Ovary (tissue), 9 donors: Measurements from ENCODE around the gene ISYNA1. TPM values are rescaled to one million over a fixed set of nuclear protein-coding genes. Genes with fewer than 3 reads are reported as not detected.
A peak's percentile ranks its signal among the peaks of the same experiment; 100 is the strongest.

Experiments
- DNase-seq, 5 donors: peaks; one replicate each; pipeline ENCODE4 v3.0.0-alpha.2; 2019 to 2020
- H3K27ac ChIP-seq, 2 donors: fragments of 200-600 bp; one replicate each; pipeline versions ENCODE4 v1.5.1 to v1.8.0; 2019 to 2022
- H3K27me3 ChIP-seq: fragments of 200-600 bp; one replicate; pipeline ENCODE4 v1.8.0; 2022
- H3K36me3 ChIP-seq: fragments of 200-600 bp; sonication (generic); one replicate; pipeline ENCODE4 v1.5.1; 2019
- H3K4me1 ChIP-seq: one replicate; pipeline ENCODE4 v1.8.1; 2013; ENCODE audit warnings: mild to moderate bottlenecking, moderate library complexity; ENCODE audit not compliant: insufficient read depth
- H3K4me3 ChIP-seq: fragments of 200-600 bp; sonication (generic); one replicate; pipeline ENCODE4 v1.5.1; 2017
- H3K9me3 ChIP-seq, 2 donors: fragments of 200-600 bp in 1 of 2; sonication (generic) in 1 of 2; one replicate each; pipeline versions ENCODE4 v1.5.1 to v1.8.1; 2013 to 2019; ENCODE audit warnings: mild to moderate bottlenecking in 1 of 2, moderate library complexity in 1 of 2
- CTCF ChIP-seq, 3 donors: fragments of 450-650 bp in 2 of 3; fragments of 200-600 bp in 1 of 3; IDR thresholded peaks; one replicate each; pipeline versions ENCODE4 v1.5.1 to v1.8.0; 2016 to 2022; ENCODE audit warnings: antibody characterized with exemption in 3 of 3, mild to moderate bottlenecking in 1 of 3
- EP300 ChIP-seq: sonication (generic); formaldehyde crosslinking; IDR thresholded peaks from one replicate; pipeline ENCODE4 v1.6.1; 2017; ENCODE audit warnings: antibody characterized with exemption
- POLR2A ChIP-seq: fragments of 450-650 bp; IDR thresholded peaks from one replicate; pipeline ENCODE4 v1.6.1; 2017; ENCODE audit warnings: antibody characterized with exemption, mild to moderate bottlenecking, moderate library complexity
- WGBS, 3 donors: extraction: QIAGEN DNeasy Blood & Tissue Kit in 1 of 3; methylation state at CpG; one replicate each; pipeline versions ENCODE4 v1.1.5 to v1.1.7; 2013 to 2017; 5-methylcytosine and 5-hydroxymethylcytosine counted together
- intact Hi-C, 4 donors: fragments of 100-400 bp; cut with DNase I; formaldehyde crosslinking; loops; one replicate each; pipeline versions ENCODE4 v1.11.0 to v1.15.1; 2022 to 2023
- polyA plus RNA-seq, 2 donors: library from polyadenylated mRNA; stranded (reverse); fragments of 200-250 nt in 1 of 2; fragments of 350-450 nt in 1 of 2; fragmentation: Illumina TruSeq in 1 of 2; extraction: RNeasy Lipid Tissue Mini Kit (QIAGEN cat#74804) in 1 of 2; gene quantifications; one replicate each; pipeline ENCODE4 v1.2.3, GENCODE V29; 2013 to 2014
- total RNA-seq, 7 donors: library from RNA; depleted of rRNA in 2 of 7; stranded (reverse); fragments of >200 nt in 2 of 7; fragmentation: NEBNext Ultra II Directional in 3 of 7; extraction: Animal tissue kit (Norgen Biotek cat#: 25700) in 3 of 7; gene quantifications; one replicate each; pipeline versions ENCODE4 v1.1.0 to v1.2.4, GENCODE V29; 2016 to 2023
- donor health status: DM: no; HTN: no; CAD: no; lungs with moderate emphysema.
- donor health status: DM: no; HTN: no; CAD: no.
- donor health status: Bipolar disorder and iron deficiency.
- donor health status: DM: yes; HTN: yes; CAD: no.
- donor health status: DM: no; HTN: no; CAD: no.
- donor health status: DM: yes; HTN: yes; CAD: no.

Gene ISYNA1
- total and polyA plus RNA-seq, 9 donors = 9.6 to 345 (median 183) TPM

GRCh38 chr19:18427080-18427742 lies 10.7 kb downstream of the ISYNA1 start:
- no peaks in the 10 kb centered on the region for H3K9me3 ChIP-seq
- no peaks in the 10 kb centered on the region for H3K27me3 ChIP-seq
- TF ChIP-seq CTCF (IDR thresholded peaks at IDR 0.05) (no peak), EP300 (no peak), POLR2A (no peak)
- H3K4me1 ChIP-seq = peaks cover 17% of the 10 kb centered on the region
- peak in 2 of 5 donors; percentile 44 to 53 for DNase-seq
- H3K27ac ChIP-seq = peak overlapping the region in 1 of 2 donors; percentile 54
- WGBS, 3 donors = 60 to 80% (median 71%) methylated on average over 16 of the region's 16 CpGs
- H3K4me3 ChIP-seq = no peak overlapping the region
- H3K36me3 ChIP-seq = no peaks in the 10 kb centered on the region
- intact Hi-C loops = loop anchor here in 1 of 4 donors (10.0 kb wide), 1 partner anchor 422 kb away; the partner anchor contains the start of gene ARRDC2

GRCh38 chr19:18426416-18426767 lies 11.5 kb downstream of the ISYNA1 start:
- DNase-seq = peak in 1 of 5 donors; percentile 40
- TF ChIP-seq EP300 (no peak), POLR2A (no peak), CTCF (IDR thresholded peaks at IDR 0.05) (no peak)
- H3K27me3 ChIP-seq = no peaks in the 10 kb centered on the region
- H3K27ac ChIP-seq = peak overlapping the region; percentile 45 to 54
- WGBS, 3 donors = 66 to 81% (median 78%) methylated on average over 4 to 8 of the region's 8 CpGs
- H3K4me3 ChIP-seq = no peak overlapping the region
- H3K9me3 ChIP-seq = no peaks in the 10 kb centered on the region
- intact Hi-C loops = loop anchor here in 1 of 4 donors (10.0 kb wide), 1 partner anchor 422 kb away; the partner anchor contains the start of gene ARRDC2
- H3K4me1 ChIP-seq = peaks cover 18% of the 10 kb centered on the region
- H3K36me3 ChIP-seq = no peaks in the 10 kb centered on the region

- Histone ChIP-seq H3K4me3 (no peak overlapping the region), H3K27me3 (no peaks in the 10 kb centered on the region), H3K36me3 (no peaks in the 10 kb centered on the region), H3K4me1 (peaks cover 21% of the 10 kb centered on the region), H3K9me3 (no peaks in the 10 kb centered on the region), H3K27ac (peak overlapping the region; percentile 45 to 54)
- intact Hi-C loops = loop anchor here in 1 of 4 donors (10.0 kb wide), 1 partner anchor 421 kb away; the partner anchor contains the start of gene ARRDC2
- WGBS, 3 donors = 40 to 56% (median 51%) methylated on average over 17 to 18 of the region's 18 CpGs
- TF ChIP-seq CTCF (IDR thresholded peaks at IDR 0.05) (peak in 2 of 3 donors; percentile 9 to 10), POLR2A (no peak)
- DNase-seq = peak; percentile 59 to 80 (median 73)
Observed at GRCh38 chr19:18425515-18426415, 12.2 kb downstream of the ISYNA1 start.

GRCh38 chr19:18424890-18425514 lies 12.9 kb downstream of the ISYNA1 start:
- no peak for TF ChIP-seq CTCF (IDR thresholded peaks at IDR 0.05)
- TF ChIP-seq POLR2A = no peak
- no peak for TF ChIP-seq EP300
- DNase-seq = peak in 4 of 5 donors; percentile 39 to 47 (median 42)
- peak overlapping the region in 1 of 2 donors; percentile 54 for H3K27ac ChIP-seq
- WGBS, 3 donors = 77 to 82% (median 82%) methylated on average over 17 of the region's 17 CpGs
- intact Hi-C loops = loop anchor here in 1 of 4 donors (10.0 kb wide), 1 partner anchor 420 kb away; the partner anchor contains the start of gene ARRDC2
- H3K4me3 ChIP-seq = no peak overlapping the region
- H3K36me3 ChIP-seq = no peaks in the 10 kb centered on the region
- peaks cover 21% of the 10 kb centered on the region for H3K4me1 ChIP-seq
- H3K9me3 ChIP-seq = no peaks in the 10 kb centered on the region
- H3K27me3 ChIP-seq = no peaks in the 10 kb centered on the region
